Suprapubic skin (tissue), 4 donors: ENCODE results near the gene CLSTN1. TPM values are rescaled to one million over a fixed set of nuclear protein-coding genes. Genes with fewer than 3 reads are reported as not detected.
A peak's percentile ranks its signal among the peaks of the same experiment; 100 is the strongest.

Source experiments
- DNase-seq, 2 donors: peaks; one replicate each; pipeline ENCODE4 v3.0.0-alpha.2; 2019; ENCODE audit warnings: low spot score in 2 of 2
- H3K27ac ChIP-seq: fragments of 200-600 bp; sonication (generic); one replicate; pipeline ENCODE4 v1.5.1; 2019
- H3K27me3 ChIP-seq: fragments of 200-600 bp; sonication (generic); one replicate; pipeline ENCODE4 v1.5.1; 2019
- H3K36me3 ChIP-seq: fragments of 200-600 bp; sonication (generic); one replicate; pipeline ENCODE4 v1.5.1; 2019
- H3K4me1 ChIP-seq: fragments of 200-600 bp; sonication (generic); one replicate; pipeline ENCODE4 v1.5.1; 2019
- H3K4me3 ChIP-seq: fragments of 200-600 bp; sonication (generic); one replicate; pipeline ENCODE4 v1.5.1; 2019; ENCODE audit warnings: mild to moderate bottlenecking
- H3K9me3 ChIP-seq: fragments of 200-600 bp; sonication (generic); one replicate; pipeline ENCODE4 v1.5.1; 2019
- EP300 ChIP-seq: sonication (generic); formaldehyde crosslinking; IDR thresholded peaks from one replicate; pipeline ENCODE4 v1.6.1; 2017; ENCODE audit warnings: antibody characterized with exemption
- POLR2A ChIP-seq, 2 donors: fragments of 450-650 bp; IDR thresholded peaks; one replicate each; pipeline ENCODE4 v1.6.1; 2017; ENCODE audit warnings: antibody characterized with exemption in 2 of 2, mild to moderate bottlenecking in 2 of 2, moderate library complexity in 2 of 2
- POLR2AphosphoS5 ChIP-seq, 3 donors: sonication (generic); formaldehyde crosslinking; IDR thresholded peaks; one replicate each; pipeline ENCODE4 v1.6.1; 2017; ENCODE audit warnings: antibody characterized with exemption in 3 of 3
- WGBS: methylation state at CpG from one replicate; pipeline ENCODE4 v1.1.5; 2018; 5-methylcytosine and 5-hydroxymethylcytosine counted together
- total RNA-seq, 4 donors: library from RNA; depleted of rRNA; stranded (reverse); fragments of >200 nt; gene quantifications; one replicate each; pipeline ENCODE4 v1.1.0, GENCODE V29; 2016
- TF ChIP-seq, protein P1 (sequence below), 2 donors: fragments of 200-600 bp in 1 of 2; fragments of 450-650 bp in 1 of 2; sonication (generic) in 1 of 2; IDR thresholded peaks; one replicate each; pipeline ENCODE4 v1.5.1; 2016 to 2019; ENCODE audit warnings: antibody characterized with exemption in 2 of 2, mild to moderate bottlenecking in 1 of 2, moderate library complexity in 1 of 2

CLSTN1 gene
- total RNA-seq, 4 donors from 2014 or later, result 118 to 202 (median 165) TPM

DNA sequence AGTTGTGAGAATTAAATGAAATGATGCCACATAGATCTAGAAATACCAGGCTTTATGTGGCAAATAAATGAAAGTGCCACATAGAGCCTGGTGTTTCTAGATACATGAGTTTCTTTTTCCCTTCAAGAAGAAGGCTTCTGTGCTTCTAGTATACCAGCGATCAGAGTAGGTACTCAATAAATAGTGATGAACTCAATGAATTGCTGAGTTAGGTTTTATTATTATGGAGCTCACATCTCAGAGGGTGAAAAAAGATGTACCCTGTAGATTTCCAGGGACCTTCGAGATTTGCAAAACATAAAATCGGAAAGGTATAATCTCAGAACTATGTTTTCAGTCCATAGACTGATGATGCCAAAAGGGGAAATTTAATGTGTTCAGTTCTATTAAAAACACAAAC lies 2.3 kb upstream of the CLSTN1 start:
- H3K27ac ChIP-seq, result peak overlapping the region; percentile 52
- TF ChIP-seq POLR2A (IDR thresholded peaks at IDR 0.05) (no peak), EP300 (no peak), POLR2AphosphoS5 (IDR thresholded peaks at IDR 0.05) (no peak)
- TF ChIP-seq, protein P1, sequence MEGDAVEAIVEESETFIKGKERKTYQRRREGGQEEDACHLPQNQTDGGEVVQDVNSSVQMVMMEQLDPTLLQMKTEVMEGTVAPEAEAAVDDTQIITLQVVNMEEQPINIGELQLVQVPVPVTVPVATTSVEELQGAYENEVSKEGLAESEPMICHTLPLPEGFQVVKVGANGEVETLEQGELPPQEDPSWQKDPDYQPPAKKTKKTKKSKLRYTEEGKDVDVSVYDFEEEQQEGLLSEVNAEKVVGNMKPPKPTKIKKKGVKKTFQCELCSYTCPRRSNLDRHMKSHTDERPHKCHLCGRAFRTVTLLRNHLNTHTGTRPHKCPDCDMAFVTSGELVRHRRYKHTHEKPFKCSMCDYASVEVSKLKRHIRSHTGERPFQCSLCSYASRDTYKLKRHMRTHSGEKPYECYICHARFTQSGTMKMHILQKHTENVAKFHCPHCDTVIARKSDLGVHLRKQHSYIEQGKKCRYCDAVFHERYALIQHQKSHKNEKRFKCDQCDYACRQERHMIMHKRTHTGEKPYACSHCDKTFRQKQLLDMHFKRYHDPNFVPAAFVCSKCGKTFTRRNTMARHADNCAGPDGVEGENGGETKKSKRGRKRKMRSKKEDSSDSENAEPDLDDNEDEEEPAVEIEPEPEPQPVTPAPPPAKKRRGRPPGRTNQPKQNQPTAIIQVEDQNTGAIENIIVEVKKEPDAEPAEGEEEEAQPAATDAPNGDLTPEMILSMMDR (IDR thresholded peaks at IDR 0.05), result no peak
- H3K4me1 ChIP-seq, result peaks cover 63% of the 10 kb centered on the region
- H3K4me3 ChIP-seq, result no peak overlapping the region
- DNase-seq, result no peak
- H3K27me3 ChIP-seq, result no peaks in the 10 kb centered on the region
- H3K36me3 ChIP-seq, result no peaks in the 10 kb centered on the region
- 65% methylated on average over 3 of the region's 3 CpGs for WGBS
- no peaks in the 10 kb centered on the region for H3K9me3 ChIP-seq

DNA sequence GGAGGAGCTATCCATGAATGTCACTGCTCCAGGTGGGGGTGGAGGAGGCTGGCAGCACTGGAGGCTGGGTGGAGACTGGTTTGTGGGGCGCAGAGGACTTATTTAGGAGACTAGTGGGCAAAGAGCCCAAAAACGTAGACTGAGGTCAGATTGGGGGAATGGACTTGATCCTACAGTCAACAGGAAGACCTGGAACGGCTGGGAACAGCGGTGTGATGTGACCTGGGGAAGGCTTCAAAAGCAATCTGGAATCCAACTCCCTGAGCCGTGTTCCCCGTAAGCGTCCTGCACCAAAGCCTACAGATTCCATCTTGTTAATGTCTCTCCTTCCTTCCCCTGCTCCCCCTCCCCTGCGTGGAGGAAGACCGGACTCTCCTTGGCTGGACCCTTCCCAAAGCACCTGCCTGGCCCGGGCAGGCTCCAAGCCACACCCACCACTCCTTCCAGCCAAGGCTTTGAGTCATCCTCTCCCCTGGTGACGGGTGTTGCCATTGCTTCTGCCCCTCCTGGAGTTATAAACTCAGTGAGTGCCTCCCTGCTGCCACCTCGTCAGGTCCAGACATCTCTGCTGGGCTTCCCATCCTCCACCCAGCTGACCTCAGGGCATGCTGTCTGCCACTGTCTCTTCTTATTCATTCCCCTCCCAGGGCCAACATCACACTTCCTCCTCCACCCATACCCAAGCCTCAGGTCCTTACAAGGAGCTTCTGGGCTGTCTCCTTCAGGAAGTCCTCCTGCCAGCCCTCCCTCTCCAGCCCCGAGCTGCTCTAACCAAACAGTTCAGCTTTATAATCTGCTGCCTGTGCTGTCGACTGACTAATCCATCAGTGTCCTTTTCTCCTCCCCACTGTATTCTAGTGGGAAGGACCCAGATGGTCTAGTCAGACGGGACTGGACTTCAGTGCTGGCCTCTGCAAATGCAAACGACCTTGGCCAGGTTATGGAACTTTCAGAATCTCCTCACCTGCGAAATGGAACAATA lies 1.6 kb upstream of the CLSTN1 start:
- H3K4me3 ChIP-seq, result no peak overlapping the region
- WGBS, result 14% methylated on average over 17 of the region's 17 CpGs
- peak in 2 of 3 donors; percentile 34 to 45 for TF ChIP-seq POLR2AphosphoS5 (IDR thresholded peaks at IDR 0.05)
- TF ChIP-seq EP300, result no peak
- H3K27me3 ChIP-seq, result no peaks in the 10 kb centered on the region
- H3K4me1 ChIP-seq, result peaks cover 67% of the 10 kb centered on the region
- peak in 1 of 2 donors; percentile 86 for DNase-seq
- peak overlapping the region; percentile 92 for H3K27ac ChIP-seq
- no peaks in the 10 kb centered on the region for H3K36me3 ChIP-seq
- no peaks in the 10 kb centered on the region for H3K9me3 ChIP-seq

DNA sequence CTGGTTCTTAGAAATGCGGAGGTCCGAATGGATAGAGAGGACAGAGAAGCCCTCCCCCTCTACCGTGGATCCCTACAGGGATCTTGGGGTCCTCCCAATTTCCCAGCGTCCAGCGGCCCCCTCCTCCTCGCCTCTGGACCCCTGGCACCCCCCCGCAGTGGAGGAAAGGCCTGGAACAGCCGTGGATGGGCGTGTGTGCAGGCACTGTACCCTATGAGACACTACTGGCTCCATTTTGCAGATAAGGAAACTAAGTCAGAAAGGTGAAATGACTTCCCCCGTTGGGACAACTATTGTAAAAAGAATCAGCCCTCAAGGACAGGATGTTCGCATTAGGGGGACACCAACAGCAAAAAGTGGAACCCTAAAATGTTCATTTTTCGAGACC lies 931 bp upstream of the CLSTN1 start:
- WGBS, result 15% methylated on average over 11 of the region's 12 CpGs
- TF ChIP-seq POLR2A (IDR thresholded peaks at IDR 0.05) (no peak), POLR2AphosphoS5 (IDR thresholded peaks at IDR 0.05) (no peak), EP300 (no peak)
- TF ChIP-seq, protein P1 (IDR thresholded peaks at IDR 0.05), result no peak
- Histone ChIP-seq H3K4me1 (peaks cover 69% of the 10 kb centered on the region), H3K36me3 (no peaks in the 10 kb centered on the region), H3K9me3 (no peaks in the 10 kb centered on the region), H3K27ac (peak overlapping the region; percentile 92), H3K4me3 (peak overlapping the region; percentile 96), H3K27me3 (no peaks in the 10 kb centered on the region)
- DNase-seq, result no peak

GRCh38 chr1:9823693-9823942 lies 147 bp downstream of the CLSTN1 start:
- DNase-seq, result no peak
- no peaks in the 10 kb centered on the region for H3K36me3 ChIP-seq
- no CpG with 5 or more reads among the region's 40 CpGs for WGBS
- peaks cover 69% of the 10 kb centered on the region for H3K4me1 ChIP-seq
- H3K9me3 ChIP-seq, result no peaks in the 10 kb centered on the region
- TF ChIP-seq, protein P1 (IDR thresholded peaks at IDR 0.05), result no peak
- TF ChIP-seq EP300 (no peak), POLR2AphosphoS5 (IDR thresholded peaks at IDR 0.05) (no peak), POLR2A (IDR thresholded peaks at IDR 0.05) (no peak)
- peak overlapping the region; percentile 96 for H3K4me3 ChIP-seq
- H3K27me3 ChIP-seq, result no peaks in the 10 kb centered on the region
- H3K27ac ChIP-seq, result peak overlapping the region; percentile 92

DNA sequence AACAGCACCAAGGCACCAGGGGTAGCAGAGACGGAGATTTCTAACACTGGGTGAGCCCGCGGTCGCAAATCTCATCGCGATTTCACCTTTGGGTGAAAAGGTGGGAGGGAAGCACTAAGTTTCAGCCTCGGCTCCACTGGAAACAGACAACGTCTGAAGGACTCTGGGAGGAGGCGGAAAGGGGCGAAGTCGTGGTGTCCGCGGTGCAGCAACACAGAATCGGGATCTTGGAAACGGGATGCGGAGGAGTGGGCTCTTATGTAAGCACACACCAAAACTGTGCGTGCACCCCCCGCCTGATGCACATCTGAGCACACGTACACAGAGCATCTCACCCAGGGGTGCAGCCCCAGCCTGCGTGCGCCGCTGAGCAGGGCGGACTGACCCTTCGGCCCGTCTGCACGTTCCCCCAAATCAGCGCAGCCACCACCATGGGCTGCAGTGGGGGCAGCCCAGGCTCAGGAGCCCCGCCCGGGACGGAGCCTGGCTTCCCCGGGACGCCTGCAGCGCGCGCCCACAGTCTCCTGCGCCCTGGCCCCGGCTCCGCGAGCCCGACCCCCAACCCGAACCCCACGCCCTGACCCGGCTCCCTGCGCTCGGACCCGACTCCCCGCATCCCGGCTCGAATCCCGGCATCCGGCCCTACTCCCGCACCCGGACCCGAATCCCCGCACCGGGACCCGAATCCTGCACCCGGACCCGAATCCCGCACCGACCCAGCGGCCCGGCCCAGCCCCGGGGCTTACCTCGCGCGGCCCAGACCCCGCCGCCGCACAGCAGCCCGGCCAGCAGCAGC lies 670 bp downstream of the CLSTN1 start:
- Histone ChIP-seq H3K36me3 (no peaks in the 10 kb centered on the region), H3K27ac (peak overlapping the region; percentile 92), H3K9me3 (no peaks in the 10 kb centered on the region), H3K4me3 (peak overlapping the region; percentile 96), H3K27me3 (no peaks in the 10 kb centered on the region), H3K4me1 (peaks cover 68% of the 10 kb centered on the region)
- TF ChIP-seq POLR2AphosphoS5 (IDR thresholded peaks at IDR 0.05), result peak in 1 of 3 donors; percentile 12
- TF ChIP-seq, protein P1 (IDR thresholded peaks at IDR 0.05), result no peak
- no peak for TF ChIP-seq EP300
- no peak for TF ChIP-seq POLR2A (IDR thresholded peaks at IDR 0.05)
- DNase-seq, result peak in 1 of 2 donors; percentile 80
- WGBS, result under 1% methylated on average over 27 of the region's 71 CpGs
